ENCODE data around the gene GNG12.

GNG12 gene

GRCh38 chr1:67804710-67805109, 28.6 kb downstream of the GNG12 start:
- CTCF ChIA-PET = interaction anchor here (1.0 to 2.0 kb wide), 6 partner anchors 8 to 45 kb away, joined by 3 to 9 read pairs (median 5); no protein-coding TSS in a partner anchor

GRCh38 chr1:67803380-67804279, 29.6 kb downstream of the GNG12 start:
- DNase-seq (ENCODE audit: extremely low spot score) = no peak
- TF ChIP-seq CTCF (IDR thresholded peaks at IDR 0.05; ENCODE audit: control extremely low read depth, extremely low read depth, low read depth, missing control alignments) = no peak
- ChIA-PET CTCF (interaction anchor here (1.0 to 2.0 kb wide), 6 partner anchors 9 to 44 kb away, joined by 3 to 9 read pairs (median 5); no protein-coding TSS in a partner anchor), POLR2A (no interaction called here)

More at GRCh38 chr1:67804710-67805109, 28.6 kb downstream of the GNG12 start:
- DNase-seq (ENCODE audit: extremely low spot score) = no peak
- TF ChIP-seq CTCF (IDR thresholded peaks at IDR 0.05; ENCODE audit: control extremely low read depth, extremely low read depth, low read depth, missing control alignments) = no peak
- POLR2A ChIA-PET = no interaction called here

GRCh38 chr1:67802565-67802964, 30.7 kb downstream of the GNG12 start:
- CTCF ChIA-PET = interaction anchor here (1.8 kb wide), 1 partner anchor 10 kb away, joined by 6 read pairs; no protein-coding TSS in a partner anchor
- POLR2A ChIA-PET = no interaction called here
- no peak for DNase-seq (ENCODE audit: extremely low spot score)
- no peak for TF ChIP-seq CTCF (IDR thresholded peaks at IDR 0.05; ENCODE audit: control extremely low read depth, extremely low read depth, low read depth, missing control alignments)

GRCh38 chr1:67801903-67802302, 31.4 kb downstream of the GNG12 start:
- DNase-seq (ENCODE audit: extremely low spot score) = no peak
- TF ChIP-seq CTCF (IDR thresholded peaks at IDR 0.05; ENCODE audit: control extremely low read depth, extremely low read depth, low read depth, missing control alignments) = no peak
- ChIA-PET POLR2A (no interaction called here), CTCF (interaction anchor here (1.8 kb wide), 1 partner anchor 10 kb away, joined by 6 read pairs; no protein-coding TSS in a partner anchor)

- no peak for TF ChIP-seq CTCF (IDR thresholded peaks at IDR 0.05; ENCODE audit: control extremely low read depth, extremely low read depth, low read depth, missing control alignments)
- ChIA-PET CTCF (interaction anchor here (1.0 to 1.9 kb wide), 3 partner anchors 10 to 30 kb away, joined by 3 to 5 read pairs (median 3); no protein-coding TSS in a partner anchor), POLR2A (no interaction called here)
- no peak for DNase-seq (ENCODE audit: extremely low spot score)
Observed at GRCh38 chr1:67795179-67795912, 37.9 kb downstream of the GNG12 start.

- POLR2A ChIA-PET = no interaction called here
- no peak for DNase-seq (ENCODE audit: extremely low spot score)
- no peak for TF ChIP-seq CTCF (IDR thresholded peaks at IDR 0.05; ENCODE audit: control extremely low read depth, extremely low read depth, low read depth, missing control alignments)
- CTCF ChIA-PET = interaction anchor here (1.1 to 1.2 kb wide), 3 partner anchors 17 to 57 kb away, joined by 3 to 4 read pairs (median 4); no protein-coding TSS in a partner anchor
Observed at GRCh38 chr1:67793562-67793961, 39.7 kb downstream of the GNG12 start.
